Panc1 (cell line): ENCODE results near the gene EPC1.

ENCODE experiments used
- TF ChIP-seq, protein P1 (sequence below): fragments of 450-650 bp; IDR thresholded peaks from 2 replicates; pipeline ENCODE4 v1.5.1; 2017; ENCODE audit warnings: mild to moderate bottlenecking
- TF ChIP-seq, protein P2 (sequence below), 2 experiments: IDR thresholded peaks; 2 replicates each; pipeline ENCODE4 v1.6.1; 2011 to 2012; ENCODE audit warnings: low read depth in 2 of 2, control low read depth in 1 of 2, low read length in 1 of 2, mild to moderate bottlenecking in 1 of 2, moderate library complexity in 1 of 2; ENCODE audit not compliant: insufficient read depth in 1 of 2

DNA sequence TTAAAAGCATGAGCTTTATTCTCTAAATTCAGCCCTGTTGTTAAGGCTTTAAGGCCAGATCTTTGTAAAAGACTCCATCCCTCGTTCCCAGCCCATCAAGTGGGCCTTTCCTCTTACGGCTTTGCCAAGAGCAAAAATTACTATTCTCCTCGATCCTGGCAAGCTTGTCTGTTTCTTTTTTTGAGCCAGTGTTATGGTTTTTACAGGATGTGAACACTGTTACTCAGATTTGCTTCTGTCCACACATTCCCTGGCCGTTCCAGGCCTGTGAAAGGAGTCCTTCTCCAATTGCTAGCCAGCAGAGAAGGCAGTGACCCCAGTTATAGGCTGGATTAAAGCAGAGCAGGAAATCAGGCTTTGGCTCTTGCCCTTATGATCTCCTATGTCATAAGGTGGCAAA is 47.0 kb upstream of the EPC1 start:
- TF ChIP-seq, protein P1, sequence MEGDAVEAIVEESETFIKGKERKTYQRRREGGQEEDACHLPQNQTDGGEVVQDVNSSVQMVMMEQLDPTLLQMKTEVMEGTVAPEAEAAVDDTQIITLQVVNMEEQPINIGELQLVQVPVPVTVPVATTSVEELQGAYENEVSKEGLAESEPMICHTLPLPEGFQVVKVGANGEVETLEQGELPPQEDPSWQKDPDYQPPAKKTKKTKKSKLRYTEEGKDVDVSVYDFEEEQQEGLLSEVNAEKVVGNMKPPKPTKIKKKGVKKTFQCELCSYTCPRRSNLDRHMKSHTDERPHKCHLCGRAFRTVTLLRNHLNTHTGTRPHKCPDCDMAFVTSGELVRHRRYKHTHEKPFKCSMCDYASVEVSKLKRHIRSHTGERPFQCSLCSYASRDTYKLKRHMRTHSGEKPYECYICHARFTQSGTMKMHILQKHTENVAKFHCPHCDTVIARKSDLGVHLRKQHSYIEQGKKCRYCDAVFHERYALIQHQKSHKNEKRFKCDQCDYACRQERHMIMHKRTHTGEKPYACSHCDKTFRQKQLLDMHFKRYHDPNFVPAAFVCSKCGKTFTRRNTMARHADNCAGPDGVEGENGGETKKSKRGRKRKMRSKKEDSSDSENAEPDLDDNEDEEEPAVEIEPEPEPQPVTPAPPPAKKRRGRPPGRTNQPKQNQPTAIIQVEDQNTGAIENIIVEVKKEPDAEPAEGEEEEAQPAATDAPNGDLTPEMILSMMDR: no peak
- TF ChIP-seq, protein P2, sequence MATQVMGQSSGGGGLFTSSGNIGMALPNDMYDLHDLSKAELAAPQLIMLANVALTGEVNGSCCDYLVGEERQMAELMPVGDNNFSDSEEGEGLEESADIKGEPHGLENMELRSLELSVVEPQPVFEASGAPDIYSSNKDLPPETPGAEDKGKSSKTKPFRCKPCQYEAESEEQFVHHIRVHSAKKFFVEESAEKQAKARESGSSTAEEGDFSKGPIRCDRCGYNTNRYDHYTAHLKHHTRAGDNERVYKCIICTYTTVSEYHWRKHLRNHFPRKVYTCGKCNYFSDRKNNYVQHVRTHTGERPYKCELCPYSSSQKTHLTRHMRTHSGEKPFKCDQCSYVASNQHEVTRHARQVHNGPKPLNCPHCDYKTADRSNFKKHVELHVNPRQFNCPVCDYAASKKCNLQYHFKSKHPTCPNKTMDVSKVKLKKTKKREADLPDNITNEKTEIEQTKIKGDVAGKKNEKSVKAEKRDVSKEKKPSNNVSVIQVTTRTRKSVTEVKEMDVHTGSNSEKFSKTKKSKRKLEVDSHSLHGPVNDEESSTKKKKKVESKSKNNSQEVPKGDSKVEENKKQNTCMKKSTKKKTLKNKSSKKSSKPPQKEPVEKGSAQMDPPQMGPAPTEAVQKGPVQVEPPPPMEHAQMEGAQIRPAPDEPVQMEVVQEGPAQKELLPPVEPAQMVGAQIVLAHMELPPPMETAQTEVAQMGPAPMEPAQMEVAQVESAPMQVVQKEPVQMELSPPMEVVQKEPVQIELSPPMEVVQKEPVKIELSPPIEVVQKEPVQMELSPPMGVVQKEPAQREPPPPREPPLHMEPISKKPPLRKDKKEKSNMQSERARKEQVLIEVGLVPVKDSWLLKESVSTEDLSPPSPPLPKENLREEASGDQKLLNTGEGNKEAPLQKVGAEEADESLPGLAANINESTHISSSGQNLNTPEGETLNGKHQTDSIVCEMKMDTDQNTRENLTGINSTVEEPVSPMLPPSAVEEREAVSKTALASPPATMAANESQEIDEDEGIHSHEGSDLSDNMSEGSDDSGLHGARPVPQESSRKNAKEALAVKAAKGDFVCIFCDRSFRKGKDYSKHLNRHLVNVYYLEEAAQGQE (IDR thresholded peaks at IDR 0.05; ENCODE audit: insufficient read depth in 1 of 2, low read depth in 2 of 2, low read length in 1 of 2): no peak
